OCI-M2 (cell line): Measurements from ENCODE around the gene PEDS1.
"Not testable (repeated sequence)": the region's sequence is repeated elsewhere in the genome, so short reads cannot be mapped to it uniquely, and the experiment has no call there.

Experiments
- DNase-seq: peaks from one replicate; lab custom pipeline; 2025; ENCODE audit not compliant: unreplicated experiment; lab: John Stamatoyannopoulos, UW

The PEDS1 gene

GRCh38 chr20:50115041-50115512 lies 38.4 kb downstream of the PEDS1 start:
- no peak for DNase-seq

GRCh38 chr20:50113420-50114224 lies 39.9 kb downstream of the PEDS1 start:
- no peak for DNase-seq

- DNase-seq: no peak
Measured at GRCh38 chr20:50112512-50113419, 40.8 kb downstream of the PEDS1 start, which contains the start of gene UBE2V1. Gene UBE2V1, minus strand, starts transcription at chr20:50113150. Its CDS starts 22 bp downstream, at chr20:50113128.

- DNase-seq: no peak
Measured at GRCh38 chr20:50111829-50112495, 41.6 kb downstream of the PEDS1 start.

- DNase-seq: peak; percentile 81
Measured at GRCh38 chr20:50111120-50111828, 42.2 kb downstream of the PEDS1 start.

GRCh38 chr20:50110141-50111047 lies 43.1 kb downstream of the PEDS1 start:
- DNase-seq: no peak

- no peak for DNase-seq
Measured at GRCh38 chr20:50108556-50109235, 44.8 kb downstream of the PEDS1 start.

- DNase-seq: no peak
Measured at GRCh38 chr20:50107796-50108331, 45.7 kb downstream of the PEDS1 start.

- no peak for DNase-seq
Measured at GRCh38 chr20:50107086-50107660, 46.4 kb downstream of the PEDS1 start.

- DNase-seq: not testable (repeated sequence)
Measured at GRCh38 chr20:50106669-50107068, 46.9 kb downstream of the PEDS1 start.
